ENCODE data around the gene TFAP2E.

DNA sequence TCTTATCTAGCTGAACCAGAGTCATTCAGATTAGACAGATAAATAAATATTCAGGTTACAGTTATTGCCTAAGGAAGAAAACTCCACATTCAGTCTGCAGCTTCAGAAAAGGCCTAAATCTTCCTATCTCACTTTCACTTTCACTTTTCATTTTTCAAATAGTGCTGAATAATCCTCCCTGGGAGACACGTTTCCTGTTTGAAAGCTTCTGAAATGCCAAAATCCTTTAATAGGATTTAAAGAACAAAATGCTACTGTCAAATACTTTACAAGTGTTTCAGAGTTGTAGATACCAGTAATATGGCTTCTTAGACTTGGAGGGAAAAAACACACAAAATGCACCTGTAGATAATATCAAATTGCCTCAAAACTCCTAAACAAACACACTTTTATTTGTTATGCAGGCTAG is 64.3 kb downstream of the TFAP2E start:
- TF ChIP-seq, protein P1, sequence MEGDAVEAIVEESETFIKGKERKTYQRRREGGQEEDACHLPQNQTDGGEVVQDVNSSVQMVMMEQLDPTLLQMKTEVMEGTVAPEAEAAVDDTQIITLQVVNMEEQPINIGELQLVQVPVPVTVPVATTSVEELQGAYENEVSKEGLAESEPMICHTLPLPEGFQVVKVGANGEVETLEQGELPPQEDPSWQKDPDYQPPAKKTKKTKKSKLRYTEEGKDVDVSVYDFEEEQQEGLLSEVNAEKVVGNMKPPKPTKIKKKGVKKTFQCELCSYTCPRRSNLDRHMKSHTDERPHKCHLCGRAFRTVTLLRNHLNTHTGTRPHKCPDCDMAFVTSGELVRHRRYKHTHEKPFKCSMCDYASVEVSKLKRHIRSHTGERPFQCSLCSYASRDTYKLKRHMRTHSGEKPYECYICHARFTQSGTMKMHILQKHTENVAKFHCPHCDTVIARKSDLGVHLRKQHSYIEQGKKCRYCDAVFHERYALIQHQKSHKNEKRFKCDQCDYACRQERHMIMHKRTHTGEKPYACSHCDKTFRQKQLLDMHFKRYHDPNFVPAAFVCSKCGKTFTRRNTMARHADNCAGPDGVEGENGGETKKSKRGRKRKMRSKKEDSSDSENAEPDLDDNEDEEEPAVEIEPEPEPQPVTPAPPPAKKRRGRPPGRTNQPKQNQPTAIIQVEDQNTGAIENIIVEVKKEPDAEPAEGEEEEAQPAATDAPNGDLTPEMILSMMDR (IDR thresholded peaks at IDR 0.05) = no peak
- TF ChIP-seq POLR2A (IDR thresholded peaks at IDR 0.05) (no peak), POLR2AphosphoS5 (IDR thresholded peaks at IDR 0.05) (no peak), EP300 (IDR thresholded peaks at IDR 0.05) (no peak)

Measured in suprapubic skin (tissue), 4 donors.